GM19238 (cell line): ENCODE data around the gene DDX50.
"Not testable (repeated sequence)": the region's sequence is repeated elsewhere in the genome, so short reads cannot be mapped to it uniquely, and the experiment has no call there.

Source experiments
- DNase-seq: peaks from one replicate; pipeline ENCODE4 v3.0.0; 2011; ENCODE audit warnings: low spot score; ENCODE audit not compliant: insufficient read length

The DDX50 gene

GRCh38 chr10:68900427-68901104 lies 549 bp upstream of the DDX50 start:
- DNase-seq, result no peak

GRCh38 chr10:68902382-68902781 lies 1.3 kb downstream of the DDX50 start:
- DNase-seq, result no peak

- DNase-seq, result no peak
Measured at GRCh38 chr10:68924593-68924992, 23.5 kb downstream of the DDX50 start.

GRCh38 chr10:68925489-68925888 lies 24.4 kb downstream of the DDX50 start:
- DNase-seq, result no peak

- DNase-seq, result not testable (repeated sequence)
Measured at GRCh38 chr10:68929157-68929556, 28.0 kb downstream of the DDX50 start.

GRCh38 chr10:68929888-68930287 lies 28.8 kb downstream of the DDX50 start:
- not testable (repeated sequence) for DNase-seq

- DNase-seq, result not testable (repeated sequence)
Measured at GRCh38 chr10:68932860-68933259, 31.7 kb downstream of the DDX50 start.

- DNase-seq, result no peak
Measured at GRCh38 chr10:68934994-68935393, 33.9 kb downstream of the DDX50 start.

GRCh38 chr10:68938117-68938516 lies 37.0 kb downstream of the DDX50 start:
- DNase-seq, result no peak

- DNase-seq, result no peak
Measured at GRCh38 chr10:68938884-68939283, 37.8 kb downstream of the DDX50 start.

GRCh38 chr10:68940917-68941316 lies 39.8 kb downstream of the DDX50 start:
- DNase-seq, result not testable (repeated sequence)

GRCh38 chr10:68950598-68950997 lies 49.5 kb downstream of the DDX50 start:
- no peak for DNase-seq

- DNase-seq, result no peak
Measured at GRCh38 chr10:68954904-68955303, 53.8 kb downstream of the DDX50 start.

- peak; percentile 23 for DNase-seq
Measured at GRCh38 chr10:68955355-68955831, 54.3 kb downstream of the DDX50 start.

- peak; percentile 90 for DNase-seq
Measured at GRCh38 chr10:68955832-68956532, 54.9 kb downstream of the DDX50 start, which contains the start of gene DDX21. DDX21 (plus strand) TSS chr10:68956170; CDS start chr10:68956226, 56 bp downstream.

- no peak for DNase-seq
Measured at GRCh38 chr10:68957284-68957615, 56.1 kb downstream of the DDX50 start.

GRCh38 chr10:68957654-68958053 lies 56.5 kb downstream of the DDX50 start:
- DNase-seq, result no peak

GRCh38 chr10:68959695-68960527 lies 58.8 kb downstream of the DDX50 start:
- no peak for DNase-seq

GRCh38 chr10:68963151-68963550 lies 62.0 kb downstream of the DDX50 start:
- no peak for DNase-seq

- no peak for DNase-seq
Measured at GRCh38 chr10:68973975-68974374, 72.9 kb downstream of the DDX50 start.

- not testable (repeated sequence) for DNase-seq
Measured at GRCh38 chr10:68975936-68976473, 74.9 kb downstream of the DDX50 start.

GRCh38 chr10:68979738-68980137 lies 78.6 kb downstream of the DDX50 start:
- not testable (repeated sequence) for DNase-seq
